Measurements from ENCODE around the gene RNF217.

Gene RNF217

GRCh38 chr6:124962639-124963415, 590 bp downstream of the RNF217 start:
- no CpG with 5 or more reads among the region's 65 CpGs for WGBS (ENCODE audit: extremely low coverage, insufficient coverage, insufficient read length)
- H2BK120ac ChIP-seq (ENCODE audit: insufficient read depth, low read length, poor library complexity), result peak overlapping the region; percentile 97

GRCh38 chr6:124963416-124963785, 1.2 kb downstream of the RNF217 start:
- Histone ChIP-seq H3K27ac (ENCODE audit: low read depth, low read length) (peak overlapping the region; percentile 89), H3K18ac (ENCODE audit: low read length) (peak overlapping the region; percentile 97), H4K12ac (ENCODE audit: low read depth, low read length) (peak overlapping the region; percentile 43), H3K9me3 (ENCODE audit: insufficient read depth, low read depth, low read length) (no peaks in the 10 kb centered on the region), H3K79me1 (ENCODE audit: low read length) (peaks cover 21% of the 10 kb centered on the region), H3K27me3 (ENCODE audit: insufficient read depth, low read length) (peaks cover 2% of the 10 kb centered on the region), H4K8ac (ENCODE audit: low read depth, low read length) (peak overlapping the region; percentile 98), H2AK5ac (ENCODE audit: low read length) (peak overlapping the region; percentile 80), H3K36me3 (ENCODE audit: control insufficient read depth in 1 of 2, insufficient read depth in 2 of 2, low read length in 2 of 2) (peaks cover 3 to 4% of the 10 kb centered on the region in 2 experiments), H2BK5ac (ENCODE audit: low read depth, low read length, poor library complexity) (peak overlapping the region; percentile 95), H4K91ac (ENCODE audit: low read depth, low read length) (peak overlapping the region; percentile 92), H3K4ac (ENCODE audit: low read depth, low read length) (peak overlapping the region; percentile 100), H2AFZ (ENCODE audit: insufficient read depth, low read length, poor library complexity) (peak overlapping the region; percentile 96), H3K9ac (ENCODE audit: low read length) (peak overlapping the region; percentile 99), H3K4me1 (ENCODE audit: control insufficient read depth in 1 of 2, insufficient read depth in 2 of 2, low read length in 2 of 2) (peaks cover 0 to 8% of the 10 kb centered on the region in 2 experiments), H3K4me3 (ENCODE audit: low read depth, low read length) (peak overlapping the region; percentile 93), H3K79me2 (ENCODE audit: control insufficient read depth, insufficient read depth, low read length, poor library complexity) (peaks cover 23% of the 10 kb centered on the region), H3K23ac (ENCODE audit: low read length) (no peak overlapping the region), H3K14ac (ENCODE audit: low read length) (peak overlapping the region; percentile 97), H2BK120ac (ENCODE audit: insufficient read depth, low read length, poor library complexity) (peak overlapping the region; percentile 97), H2BK12ac (ENCODE audit: low read length) (peak overlapping the region; percentile 76), H3K4me2 (ENCODE audit: low read length) (peak overlapping the region; percentile 79)
- peak; percentile 37 to 52 for DNase-seq
- no CpG with 5 or more reads among the region's 9 CpGs for WGBS (ENCODE audit: extremely low coverage, insufficient coverage, insufficient read length)

More at GRCh38 chr6:124962639-124963415, 590 bp downstream of the RNF217 start:
- peaks cover 21% of the 10 kb centered on the region for H3K79me1 ChIP-seq (ENCODE audit: low read length)
- H3K9me3 ChIP-seq (ENCODE audit: insufficient read depth, low read depth, low read length), result no peaks in the 10 kb centered on the region
- peak overlapping the region; percentile 43 for H4K12ac ChIP-seq (ENCODE audit: low read depth, low read length)
- H3K14ac ChIP-seq (ENCODE audit: low read length), result peak overlapping the region; percentile 97
- no peak overlapping the region for H3K23ac ChIP-seq (ENCODE audit: low read length)
- peak overlapping the region; percentile 76 for H2BK12ac ChIP-seq (ENCODE audit: low read length)
- peak overlapping the region; percentile 100 for H3K4ac ChIP-seq (ENCODE audit: low read depth, low read length)
- peak overlapping the region; percentile 98 for H4K8ac ChIP-seq (ENCODE audit: low read depth, low read length)
- H3K9ac ChIP-seq (ENCODE audit: low read length), result peak overlapping the region; percentile 99
- peak overlapping the region; percentile 92 for H4K91ac ChIP-seq (ENCODE audit: low read depth, low read length)
- peaks cover 2% of the 10 kb centered on the region for H3K27me3 ChIP-seq (ENCODE audit: insufficient read depth, low read length)
- peak overlapping the region; percentile 95 for H2BK5ac ChIP-seq (ENCODE audit: low read depth, low read length, poor library complexity)
- H3K4me2 ChIP-seq (ENCODE audit: low read length), result peak overlapping the region; percentile 79
- peak overlapping the region; percentile 97 for H3K18ac ChIP-seq (ENCODE audit: low read length)
- peaks cover 23% of the 10 kb centered on the region for H3K79me2 ChIP-seq (ENCODE audit: control insufficient read depth, insufficient read depth, low read length, poor library complexity)
- H3K27ac ChIP-seq (ENCODE audit: low read depth, low read length), result peak overlapping the region; percentile 89
- H3K36me3 ChIP-seq (ENCODE audit: control insufficient read depth in 1 of 2, insufficient read depth in 2 of 2, low read length in 2 of 2), result peaks cover 3% of the 10 kb centered on the region in 2 experiments
- DNase-seq, result peak in 1 of 2 donors; percentile 34
- H3K4me1 ChIP-seq (ENCODE audit: control insufficient read depth in 1 of 2, insufficient read depth in 2 of 2, low read length in 2 of 2), result peaks cover 0 to 6% of the 10 kb centered on the region in 2 experiments
- peak overlapping the region; percentile 93 for H3K4me3 ChIP-seq (ENCODE audit: low read depth, low read length)
- peak overlapping the region; percentile 80 for H2AK5ac ChIP-seq (ENCODE audit: low read length)
- peak overlapping the region; percentile 96 for H2AFZ ChIP-seq (ENCODE audit: insufficient read depth, low read length, poor library complexity)

- peak; percentile 12 to 65 for DNase-seq
- Histone ChIP-seq H3K9ac (ENCODE audit: low read length) (peak overlapping the region; percentile 51), H2AK5ac (ENCODE audit: low read length) (no peak overlapping the region), H3K79me1 (ENCODE audit: low read length) (peaks cover 21% of the 10 kb centered on the region), H2BK120ac (ENCODE audit: insufficient read depth, low read length, poor library complexity) (no peak overlapping the region), H3K4ac (ENCODE audit: low read depth, low read length) (peak overlapping the region; percentile 92), H3K27me3 (ENCODE audit: insufficient read depth, low read length) (peaks cover 2% of the 10 kb centered on the region), H4K12ac (ENCODE audit: low read depth, low read length) (no peak overlapping the region), H2AFZ (ENCODE audit: insufficient read depth, low read length, poor library complexity) (no peak overlapping the region), H2BK5ac (ENCODE audit: low read depth, low read length, poor library complexity) (no peak overlapping the region), H4K8ac (ENCODE audit: low read depth, low read length) (no peak overlapping the region), H3K4me1 (ENCODE audit: control insufficient read depth in 1 of 2, insufficient read depth in 2 of 2, low read length in 2 of 2) (peaks cover 0 to 8% of the 10 kb centered on the region in 2 experiments), H4K91ac (ENCODE audit: low read depth, low read length) (no peak overlapping the region), H3K23ac (ENCODE audit: low read length) (no peak overlapping the region), H3K79me2 (ENCODE audit: control insufficient read depth, insufficient read depth, low read length, poor library complexity) (peaks cover 23% of the 10 kb centered on the region), H2BK12ac (ENCODE audit: low read length) (no peak overlapping the region), H3K36me3 (ENCODE audit: control insufficient read depth in 1 of 2, insufficient read depth in 2 of 2, low read length in 2 of 2) (peaks cover 3 to 4% of the 10 kb centered on the region in 2 experiments), H3K9me3 (ENCODE audit: insufficient read depth, low read depth, low read length) (no peaks in the 10 kb centered on the region), H3K27ac (ENCODE audit: low read depth, low read length) (peak overlapping the region; percentile 89), H3K14ac (ENCODE audit: low read length) (no peak overlapping the region), H3K4me3 (ENCODE audit: low read depth, low read length) (peak overlapping the region; percentile 59), H3K4me2 (ENCODE audit: low read length) (peak overlapping the region; percentile 83), H3K18ac (ENCODE audit: low read length) (no peak overlapping the region)
- no CpG with 5 or more reads among the region's 6 CpGs for WGBS (ENCODE audit: extremely low coverage, insufficient coverage, insufficient read length)
Observed at GRCh38 chr6:124963831-124964763, 1.9 kb downstream of the RNF217 start.

GRCh38 chr6:124964764-124965105, 2.5 kb downstream of the RNF217 start:
- Histone ChIP-seq H3K4me3 (ENCODE audit: low read depth, low read length) (no peak overlapping the region), H3K9ac (ENCODE audit: low read length) (no peak overlapping the region), H3K79me2 (ENCODE audit: control insufficient read depth, insufficient read depth, low read length, poor library complexity) (peaks cover 23% of the 10 kb centered on the region), H3K79me1 (ENCODE audit: low read length) (peaks cover 21% of the 10 kb centered on the region), H4K8ac (ENCODE audit: low read depth, low read length) (no peak overlapping the region), H2AFZ (ENCODE audit: insufficient read depth, low read length, poor library complexity) (no peak overlapping the region), H3K36me3 (ENCODE audit: control insufficient read depth in 1 of 2, insufficient read depth in 2 of 2, low read length in 2 of 2) (peaks cover 3 to 4% of the 10 kb centered on the region in 2 experiments), H4K12ac (ENCODE audit: low read depth, low read length) (no peak overlapping the region), H2AK5ac (ENCODE audit: low read length) (no peak overlapping the region), H2BK5ac (ENCODE audit: low read depth, low read length, poor library complexity) (peak overlapping the region; percentile 32), H3K23ac (ENCODE audit: low read length) (no peak overlapping the region), H4K91ac (ENCODE audit: low read depth, low read length) (no peak overlapping the region), H3K27me3 (ENCODE audit: insufficient read depth, low read length) (peaks cover 2% of the 10 kb centered on the region), H3K14ac (ENCODE audit: low read length) (no peak overlapping the region), H3K18ac (ENCODE audit: low read length) (no peak overlapping the region), H2BK120ac (ENCODE audit: insufficient read depth, low read length, poor library complexity) (no peak overlapping the region), H3K9me3 (ENCODE audit: insufficient read depth, low read depth, low read length) (no peaks in the 10 kb centered on the region), H2BK12ac (ENCODE audit: low read length) (no peak overlapping the region), H3K27ac (ENCODE audit: low read depth, low read length) (peak overlapping the region; percentile 27), H3K4me1 (ENCODE audit: control insufficient read depth in 1 of 2, insufficient read depth in 2 of 2, low read length in 2 of 2) (peaks cover 0 to 8% of the 10 kb centered on the region in 2 experiments), H3K4ac (ENCODE audit: low read depth, low read length) (peak overlapping the region; percentile 92), H3K4me2 (ENCODE audit: low read length) (peak overlapping the region; percentile 83)
- no peak for DNase-seq
- no CpG with 5 or more reads among the region's 3 CpGs for WGBS (ENCODE audit: extremely low coverage, insufficient coverage, insufficient read length)
